GM12872 (cell line): ENCODE measurements around the gene BEND4.

Source experiments
- TF ChIP-seq, protein P1 (sequence below): IDR thresholded peaks from 3 replicates; pipeline ENCODE4 v1.5.1; 2011; ENCODE audit warnings: low read depth, mild to moderate bottlenecking, low read length, moderate library complexity; ENCODE audit not compliant: insufficient read depth

Gene BEND4

DNA sequence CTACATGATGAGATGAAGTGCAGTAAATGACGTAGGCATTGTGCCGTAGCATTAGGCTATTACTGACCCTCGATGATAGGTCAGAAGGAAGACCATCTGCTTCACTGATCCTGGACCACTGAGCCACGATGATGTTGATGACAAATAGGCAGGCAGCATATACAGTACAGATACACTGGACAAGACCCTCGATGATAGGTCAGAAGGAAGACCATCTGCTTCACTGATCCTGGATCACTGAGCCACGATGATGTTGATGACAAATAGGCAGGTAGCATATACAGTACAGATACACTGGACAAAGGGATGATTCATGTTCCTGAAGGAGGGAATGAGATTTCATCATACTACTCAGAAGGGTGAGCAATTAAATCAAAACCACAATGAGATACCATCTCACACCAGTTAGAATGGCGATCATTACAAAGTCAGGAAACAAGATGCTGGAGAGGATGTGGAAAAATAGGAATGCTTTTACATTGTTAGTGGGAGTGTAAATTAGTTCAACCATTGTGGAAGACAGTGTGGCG is 50.9 kb downstream of the BEND4 start:
- TF ChIP-seq, protein P1, sequence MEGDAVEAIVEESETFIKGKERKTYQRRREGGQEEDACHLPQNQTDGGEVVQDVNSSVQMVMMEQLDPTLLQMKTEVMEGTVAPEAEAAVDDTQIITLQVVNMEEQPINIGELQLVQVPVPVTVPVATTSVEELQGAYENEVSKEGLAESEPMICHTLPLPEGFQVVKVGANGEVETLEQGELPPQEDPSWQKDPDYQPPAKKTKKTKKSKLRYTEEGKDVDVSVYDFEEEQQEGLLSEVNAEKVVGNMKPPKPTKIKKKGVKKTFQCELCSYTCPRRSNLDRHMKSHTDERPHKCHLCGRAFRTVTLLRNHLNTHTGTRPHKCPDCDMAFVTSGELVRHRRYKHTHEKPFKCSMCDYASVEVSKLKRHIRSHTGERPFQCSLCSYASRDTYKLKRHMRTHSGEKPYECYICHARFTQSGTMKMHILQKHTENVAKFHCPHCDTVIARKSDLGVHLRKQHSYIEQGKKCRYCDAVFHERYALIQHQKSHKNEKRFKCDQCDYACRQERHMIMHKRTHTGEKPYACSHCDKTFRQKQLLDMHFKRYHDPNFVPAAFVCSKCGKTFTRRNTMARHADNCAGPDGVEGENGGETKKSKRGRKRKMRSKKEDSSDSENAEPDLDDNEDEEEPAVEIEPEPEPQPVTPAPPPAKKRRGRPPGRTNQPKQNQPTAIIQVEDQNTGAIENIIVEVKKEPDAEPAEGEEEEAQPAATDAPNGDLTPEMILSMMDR: no peak

DNA sequence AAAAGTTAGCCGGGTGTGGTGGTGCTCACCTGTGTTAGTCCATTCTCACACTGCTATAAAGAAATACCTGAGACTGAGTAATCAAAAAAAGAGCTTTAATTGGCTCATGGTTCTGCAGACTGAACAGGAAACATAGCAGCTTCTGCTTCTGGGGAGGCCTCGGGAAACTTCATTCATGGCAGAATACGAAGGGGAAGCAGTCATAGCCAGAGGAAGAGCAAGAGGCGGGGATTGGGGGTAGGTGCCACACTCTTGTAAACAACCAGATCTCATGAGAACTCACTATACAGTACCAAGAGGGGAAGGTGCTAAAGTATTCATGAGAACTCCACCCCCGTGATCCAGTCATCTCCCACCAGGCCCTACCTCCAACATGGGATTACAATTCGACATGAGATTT is 64.1 kb downstream of the BEND4 start:
- TF ChIP-seq, protein P1: no peak

DNA sequence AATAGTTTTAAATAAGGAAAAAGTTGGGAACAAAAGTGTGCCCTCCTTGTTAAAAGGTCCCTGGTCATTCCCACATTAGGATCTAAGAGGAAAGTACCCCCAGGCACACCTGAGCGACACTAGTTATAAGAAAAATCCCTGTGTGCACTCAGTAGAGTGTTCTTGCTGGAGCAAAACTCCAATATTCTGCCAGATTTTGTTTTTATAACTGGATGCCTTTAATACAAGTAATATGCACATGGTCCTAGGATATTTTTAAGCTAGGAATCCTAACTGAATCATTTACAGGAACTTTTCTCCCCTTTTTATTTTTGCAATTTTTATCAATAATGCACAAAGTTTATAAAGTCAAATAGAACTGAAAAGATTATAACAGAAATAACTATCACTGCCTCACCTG is 68.6 kb downstream of the BEND4 start:
- TF ChIP-seq, protein P1: no peak

DNA sequence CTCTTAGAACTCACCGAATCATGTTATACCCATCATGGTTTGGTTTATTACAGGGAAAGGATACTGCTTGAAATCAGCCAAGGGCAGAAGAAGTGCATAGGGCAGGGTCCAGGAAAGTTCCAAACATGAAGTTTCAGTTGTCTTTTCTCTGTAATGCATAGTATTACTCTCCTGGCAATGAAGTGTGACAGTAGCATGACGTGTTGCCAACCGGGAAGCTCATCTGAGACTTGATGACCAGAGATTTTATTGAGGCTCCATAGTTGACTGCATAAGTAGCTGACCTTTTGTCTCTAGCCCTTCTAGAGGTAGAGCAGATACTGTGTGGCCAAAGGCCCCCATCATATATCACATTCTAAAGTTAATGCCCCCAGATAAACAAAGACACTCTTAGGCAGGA is 72.1 kb downstream of the BEND4 start:
- TF ChIP-seq, protein P1: no peak

DNA sequence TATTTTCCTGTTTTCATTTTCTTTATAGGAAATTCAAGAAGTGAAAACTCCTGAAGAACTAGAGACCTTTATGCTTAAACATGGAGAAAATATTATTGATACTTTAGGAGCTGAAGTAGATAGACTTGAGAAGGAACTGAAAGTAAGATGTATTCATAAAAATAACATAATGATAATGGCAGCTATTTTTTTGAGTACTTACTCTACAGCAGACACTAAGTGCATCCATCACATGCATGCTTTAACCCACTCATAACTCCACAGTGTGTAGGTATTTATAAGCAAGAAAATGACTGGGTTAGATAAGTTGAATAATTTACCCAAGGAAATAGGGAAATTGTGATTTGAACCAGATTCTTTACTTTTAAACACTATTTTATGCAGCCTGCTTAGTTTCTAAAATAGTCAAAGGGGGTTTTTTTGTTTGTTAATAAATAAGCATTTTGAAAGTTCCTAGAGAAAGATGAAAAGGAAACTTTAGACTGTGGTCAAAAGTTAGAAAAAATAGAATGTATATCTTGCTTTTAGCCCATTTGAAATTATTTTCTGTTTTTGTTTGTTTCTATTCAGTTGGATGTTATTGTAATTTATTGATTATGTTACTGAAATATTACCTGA is 74.2 kb downstream of the BEND4 start:
- TF ChIP-seq, protein P1: no peak

DNA sequence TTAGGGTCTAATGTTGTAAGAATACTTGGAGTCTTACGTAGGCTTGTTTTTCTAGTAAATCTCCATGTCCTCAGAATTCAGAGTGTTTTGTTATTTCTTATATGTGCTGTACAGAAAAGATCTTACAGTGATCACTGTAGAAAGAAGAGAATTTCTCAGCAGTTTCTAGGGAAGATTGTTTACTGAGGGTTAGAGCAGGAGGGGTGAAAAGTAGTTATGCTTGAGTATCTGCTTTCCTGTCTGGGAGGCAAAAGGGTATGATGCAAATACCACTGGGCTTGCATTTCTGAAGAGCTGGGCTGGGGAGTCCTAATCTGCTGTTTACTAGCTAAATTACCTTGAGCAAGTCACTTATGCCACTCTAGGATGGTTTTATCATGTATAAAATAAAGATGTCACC is 78.2 kb downstream of the BEND4 start:
- TF ChIP-seq, protein P1: no peak

DNA sequence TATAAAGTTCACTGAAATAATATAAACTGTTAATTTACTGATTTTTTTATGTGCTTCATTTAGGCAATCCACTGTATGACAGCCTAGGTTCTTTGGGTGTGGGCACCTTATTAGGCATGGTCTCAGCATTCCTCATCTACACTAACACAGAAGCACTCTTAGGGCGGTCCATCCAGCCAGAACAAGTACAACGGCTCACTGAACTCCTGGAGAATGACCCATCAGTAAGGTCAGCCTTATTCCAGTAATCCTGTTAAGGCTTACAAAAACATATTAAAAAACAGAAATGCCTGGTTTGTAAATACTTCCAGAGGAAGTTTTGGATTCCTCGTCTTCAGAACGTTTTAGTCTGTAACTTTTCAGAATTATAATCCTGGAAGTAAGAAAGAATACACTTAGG is 82.0 kb downstream of the BEND4 start:
- TF ChIP-seq, protein P1: no peak

DNA sequence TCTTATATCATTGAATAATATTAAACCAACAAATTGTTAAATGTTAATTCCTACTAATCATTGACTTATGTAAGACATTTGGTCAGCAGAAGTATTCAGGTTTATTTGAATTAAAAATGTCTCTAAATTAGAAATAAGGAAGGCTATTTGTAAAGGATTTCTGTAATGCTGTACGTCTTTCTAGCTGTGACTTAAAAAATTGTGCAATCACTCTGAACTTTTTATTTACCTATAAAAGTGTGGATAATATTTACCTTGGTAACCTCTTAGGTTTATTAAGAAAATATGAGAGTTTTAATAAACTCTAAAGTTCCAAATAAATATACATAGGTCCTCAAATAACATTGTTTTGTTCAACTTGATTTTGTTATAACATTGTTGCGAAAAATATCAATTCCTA is 85.2 kb downstream of the BEND4 start:
- TF ChIP-seq, protein P1: no peak
